CD4-positive, CD25-positive, alpha-beta regulatory T cell (primary cell): ENCODE measurements around the gene RIMBP3C. TPM values are rescaled to one million over a fixed set of nuclear protein-coding genes. Genes with fewer than 3 reads are reported as not detected.
"Not testable (repeated sequence)": the region's sequence is repeated elsewhere in the genome, so short reads cannot be mapped to it uniquely, and the experiment has no call there.

Experiments
- ATAC-seq, 2 donors: fragments of 150-1000 bp; cut with Tn5 transposase; one replicate each; pipeline ENCODE4 v1.10.0; 2021; ENCODE audit warnings: low read depth in 2 of 2, moderate number of reproducible peaks in 2 of 2, moderate library complexity in 1 of 2
- DNase-seq, 3 donors: peaks; one replicate each; pipeline versions ENCODE4 v3.0.0 to v3.0.0-alpha.2; 2012 to 2022; ENCODE audit warnings: mixed read lengths in 1 of 3
- H3K27ac ChIP-seq: one replicate; pipeline ENCODE4 v1.7.0; 2013; ENCODE audit warnings: mild to moderate bottlenecking, low read length; ENCODE audit not compliant: insufficient read depth, poor library complexity, severe bottlenecking
- H3K27me3 ChIP-seq: one replicate; pipeline ENCODE4 v1.7.0; 2013; ENCODE audit warnings: low read length; ENCODE audit not compliant: control insufficient read depth, insufficient read depth
- H3K36me3 ChIP-seq: one replicate; pipeline ENCODE4 v1.7.0; 2013; ENCODE audit warnings: mild to moderate bottlenecking, low read length, moderate library complexity; ENCODE audit not compliant: control insufficient read depth, insufficient read depth
- H3K4me1 ChIP-seq: 2 replicates; pipeline ENCODE4 v1.7.0; 2013; ENCODE audit warnings: mild to moderate bottlenecking, low read length; ENCODE audit not compliant: insufficient read depth, control insufficient read depth, poor library complexity, severe bottlenecking
- H3K4me3 ChIP-seq: one replicate; pipeline ENCODE4 v1.7.0; 2013; ENCODE audit warnings: low read depth, mild to moderate bottlenecking, low read length, moderate library complexity
- H3K9me3 ChIP-seq, 2 experiments: 1 replicate in 1 of 2; 2 replicates in 1 of 2; pipeline ENCODE4 v1.7.0; 2013; ENCODE audit warnings: low read length in 2 of 2, mild to moderate bottlenecking in 1 of 2, moderate library complexity in 1 of 2; ENCODE audit not compliant: control insufficient read depth in 2 of 2
- H3K27ac Mint-ChIP-seq, 3 donors: one replicate each; pipeline ENCODE4 v1.8.0; 2020 to 2022; ENCODE audit warnings: mild to moderate bottlenecking in 3 of 3, mixed read lengths in 3 of 3, moderate library complexity in 2 of 3
- H3K27me3 Mint-ChIP-seq: one replicate; pipeline ENCODE4 v1.8.0; 2022; ENCODE audit warnings: mild to moderate bottlenecking, mixed read lengths
- H3K36me3 Mint-ChIP-seq: one replicate; pipeline ENCODE4 v1.8.0; 2020; ENCODE audit warnings: mixed read lengths
- H3K4me1 Mint-ChIP-seq, 4 donors: one replicate each; pipeline ENCODE4 v1.8.0; 2020 to 2022; ENCODE audit warnings: mixed read lengths in 4 of 4, mild to moderate bottlenecking in 1 of 4
- H3K4me3 Mint-ChIP-seq, 4 donors: one replicate each; pipeline ENCODE4 v1.8.0; 2020 to 2022; ENCODE audit warnings: mild to moderate bottlenecking in 4 of 4, mixed read lengths in 4 of 4, moderate library complexity in 3 of 4
- H3K9me3 Mint-ChIP-seq, 7 donors: one replicate each; pipeline ENCODE4 v1.8.0; 2020 to 2022; ENCODE audit warnings: mixed read lengths in 7 of 7, mild to moderate bottlenecking in 3 of 7, moderate library complexity in 2 of 7
- polyA plus RNA-seq, 4 donors: library from polyadenylated mRNA; unstranded; fragments of 300-500 nt; fragmentation: Illumina TruSeq; gene quantifications; one replicate each; pipeline ENCODE4 v1.2.3, GENCODE V29; 2021
- total RNA-seq: library from RNA; stranded (reverse); gene quantifications from one replicate; pipeline ENCODE4 v1.2.3, GENCODE V29; 2022

RIMBP3C gene
- total and polyA plus RNA-seq, 5 donors from 2014 or later, result 0.38 to 0.87 (median 0.49) TPM; not detected in 1

DNA sequence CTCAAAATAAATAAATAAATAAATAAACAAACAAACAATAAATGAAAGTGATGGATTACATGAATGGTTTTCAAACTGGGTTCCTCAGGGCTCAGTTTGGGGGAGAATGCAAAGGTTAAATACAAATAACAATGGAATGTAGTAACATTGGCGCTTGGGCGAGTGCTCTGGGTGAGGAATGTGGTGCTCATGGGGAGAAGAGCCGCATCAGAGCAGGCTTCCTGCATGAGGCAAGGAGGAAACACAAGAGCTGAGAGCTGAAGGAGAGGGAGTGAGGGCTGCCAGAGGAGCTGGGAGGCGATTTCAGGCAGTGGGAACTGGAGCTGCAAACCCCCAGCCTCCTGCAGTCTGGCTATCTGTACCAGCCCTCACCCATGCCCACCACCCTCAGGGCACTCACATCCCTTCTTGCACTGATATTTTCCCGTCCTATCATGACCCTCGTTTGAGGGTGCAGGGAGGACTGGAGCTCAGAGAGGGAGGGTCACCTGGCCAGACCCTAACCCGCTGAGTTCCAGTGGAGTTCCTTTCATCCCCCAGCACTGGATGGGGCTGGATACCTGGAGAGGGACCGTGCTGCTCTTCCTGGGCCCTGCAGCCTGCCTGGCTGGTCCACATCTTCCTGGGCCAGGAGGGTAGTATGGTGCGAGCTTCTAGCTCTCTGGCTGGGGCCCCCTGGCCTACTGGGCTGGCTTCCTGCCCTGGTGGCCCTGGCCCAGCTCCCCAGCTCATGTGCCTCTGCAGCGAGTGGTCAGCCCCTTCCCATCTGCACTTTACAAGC is 8.3 kb upstream of the RIMBP3C start:
- H3K4me1 ChIP-seq, DNase-seq, H3K9me3 Mint-ChIP-seq, H3K27me3 ChIP-seq, H3K27ac ChIP-seq, ATAC-seq, H3K4me3 ChIP-seq, H3K36me3 ChIP-seq, H3K9me3 ChIP-seq, H3K27me3 Mint-ChIP-seq, H3K36me3 Mint-ChIP-seq, H3K4me1 Mint-ChIP-seq, H3K27ac Mint-ChIP-seq, H3K4me3 Mint-ChIP-seq: not testable (repeated sequence)

DNA sequence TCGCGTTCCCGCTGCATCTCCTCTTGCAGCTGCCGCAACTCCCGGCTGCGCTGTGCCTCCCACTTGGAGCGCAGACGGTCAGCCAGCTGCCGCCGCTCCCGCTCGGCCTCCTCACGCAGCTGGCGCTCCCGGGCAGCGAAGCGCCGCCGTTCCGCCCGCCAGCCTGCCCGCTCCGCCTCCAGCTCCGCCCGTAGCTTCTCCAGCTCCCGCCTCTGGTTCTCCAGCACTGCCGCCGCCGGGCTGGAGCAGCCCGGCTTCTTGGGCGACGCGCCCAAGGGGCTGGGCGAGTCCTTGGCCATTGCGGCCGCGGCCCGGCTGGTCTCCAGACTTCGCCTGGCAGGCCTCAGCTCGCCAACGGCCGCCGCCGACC is 598 bp downstream of the RIMBP3C start:
- not testable (repeated sequence) for H3K27ac ChIP-seq, H3K4me3 Mint-ChIP-seq, H3K27ac Mint-ChIP-seq, H3K4me1 Mint-ChIP-seq, H3K4me1 ChIP-seq, DNase-seq, H3K36me3 ChIP-seq, H3K27me3 Mint-ChIP-seq, ATAC-seq, H3K9me3 Mint-ChIP-seq, H3K27me3 ChIP-seq, H3K9me3 ChIP-seq, H3K36me3 Mint-ChIP-seq, H3K4me3 ChIP-seq

DNA sequence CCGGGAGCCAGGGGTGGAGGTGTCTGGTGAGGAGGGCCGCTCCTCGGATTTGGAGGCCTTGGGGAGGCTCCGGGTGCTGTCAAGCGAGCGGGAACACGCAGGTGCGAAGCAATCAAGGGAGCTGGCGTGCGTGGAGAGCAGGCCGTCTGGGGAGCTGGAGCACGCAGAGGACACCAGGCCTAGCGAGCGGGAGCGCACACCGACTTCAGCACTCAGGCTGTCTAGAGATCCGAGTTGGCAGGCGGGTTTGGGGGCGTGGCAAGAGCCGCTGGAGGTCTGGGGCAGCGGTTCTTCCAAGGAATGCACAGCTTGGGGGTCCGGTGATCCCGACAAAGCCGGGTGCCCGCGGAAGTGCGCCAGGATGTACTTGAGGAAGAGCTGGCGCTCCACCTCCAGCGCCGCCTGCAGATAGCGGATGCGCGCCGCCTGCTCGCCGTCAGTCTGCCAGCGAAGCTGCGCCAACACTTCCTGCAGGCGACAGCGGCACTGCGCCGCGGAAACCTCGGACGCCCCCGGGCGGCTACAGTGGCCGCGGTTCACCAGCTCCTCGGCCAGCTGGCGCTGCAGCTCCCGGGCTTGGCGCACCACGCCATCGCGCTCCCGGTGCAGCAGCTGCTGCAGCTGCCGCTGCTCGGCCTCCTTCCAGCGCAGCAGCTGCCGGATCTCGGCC is 1.1 kb downstream of the RIMBP3C start:
- not testable (repeated sequence) for H3K4me3 ChIP-seq, H3K9me3 ChIP-seq, H3K36me3 Mint-ChIP-seq, H3K27ac ChIP-seq, H3K27me3 ChIP-seq, H3K9me3 Mint-ChIP-seq, H3K36me3 ChIP-seq, H3K27me3 Mint-ChIP-seq, DNase-seq, H3K4me1 ChIP-seq, H3K4me1 Mint-ChIP-seq, H3K4me3 Mint-ChIP-seq, H3K27ac Mint-ChIP-seq
- peak; percentile 82 to 84 for ATAC-seq

DNA sequence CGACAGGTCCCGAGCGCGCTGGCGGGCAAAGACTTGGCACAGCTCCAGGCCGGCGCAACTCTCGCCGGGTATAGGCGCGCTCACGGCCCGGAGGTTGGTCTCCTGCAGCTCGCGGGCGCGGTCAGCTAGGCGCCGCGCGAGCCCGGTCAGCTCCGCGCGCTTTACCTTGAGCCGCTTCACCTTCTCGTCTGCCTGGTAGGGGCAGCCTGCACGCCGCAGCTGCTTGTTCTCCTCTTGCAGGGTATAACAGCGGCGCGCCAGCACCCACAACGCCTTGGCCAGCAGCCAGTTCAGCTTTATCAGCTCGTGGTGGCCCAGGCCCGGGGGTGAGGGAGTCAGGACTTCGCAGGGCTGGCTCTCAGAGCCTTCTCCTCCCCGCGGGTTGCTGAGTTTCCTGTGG is 1.7 kb downstream of the RIMBP3C start:
- not testable (repeated sequence) for H3K4me3 ChIP-seq, DNase-seq, H3K27me3 Mint-ChIP-seq, H3K36me3 Mint-ChIP-seq, H3K4me3 Mint-ChIP-seq, H3K27ac Mint-ChIP-seq, H3K36me3 ChIP-seq, H3K9me3 ChIP-seq, H3K27ac ChIP-seq, H3K9me3 Mint-ChIP-seq, H3K27me3 ChIP-seq, H3K4me1 ChIP-seq, H3K4me1 Mint-ChIP-seq
- peak; percentile 23 to 33 for ATAC-seq

DNA sequence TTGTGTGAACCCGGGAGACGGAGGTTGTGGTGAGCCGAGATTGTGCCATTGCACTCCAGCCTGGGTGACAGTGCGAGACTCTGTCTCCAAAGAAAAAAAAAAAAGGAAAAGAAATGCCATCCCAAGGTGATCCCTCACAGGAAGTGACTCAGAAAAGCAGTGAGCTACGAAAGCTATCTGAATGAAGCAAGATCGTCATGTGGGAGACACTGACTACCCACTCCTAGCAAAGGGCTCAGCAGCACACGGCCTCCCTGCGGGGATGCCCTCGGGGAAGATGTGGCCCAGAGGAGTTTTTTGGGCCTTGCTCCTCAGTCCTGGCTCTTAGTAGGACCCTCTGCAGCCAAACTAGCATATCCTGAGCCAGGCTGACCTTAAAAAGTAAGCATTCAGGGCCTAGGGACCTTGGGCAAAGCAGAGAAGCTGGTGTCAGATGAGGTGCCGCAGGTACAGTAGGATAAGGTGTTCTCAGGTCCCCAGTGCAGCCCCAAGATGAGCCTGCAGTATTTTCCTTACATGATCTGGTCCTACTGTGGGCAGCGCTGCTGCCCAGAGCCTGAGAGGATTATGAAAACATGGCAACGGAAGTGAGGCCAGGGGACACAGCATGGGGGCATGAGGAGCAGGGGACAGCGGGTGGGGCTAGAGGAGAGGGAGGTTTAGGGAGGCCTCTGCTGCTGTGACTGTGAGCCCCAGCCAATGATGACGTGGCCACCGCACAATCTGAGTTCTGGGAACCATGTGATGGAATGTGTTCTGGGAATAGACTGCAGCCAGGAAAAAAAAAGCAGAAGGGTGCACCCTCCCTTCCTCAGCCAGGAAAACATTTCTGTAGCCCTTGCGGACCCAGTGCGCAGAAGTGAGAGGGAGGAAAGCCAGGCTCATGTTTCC is 6.6 kb downstream of the RIMBP3C start:
- not testable (repeated sequence) for H3K9me3 Mint-ChIP-seq, H3K36me3 ChIP-seq, H3K4me3 Mint-ChIP-seq, H3K27ac ChIP-seq, H3K27me3 Mint-ChIP-seq, H3K4me1 Mint-ChIP-seq, H3K9me3 ChIP-seq, H3K27me3 ChIP-seq, ATAC-seq, H3K4me3 ChIP-seq, H3K36me3 Mint-ChIP-seq, DNase-seq, H3K4me1 ChIP-seq, H3K27ac Mint-ChIP-seq

DNA sequence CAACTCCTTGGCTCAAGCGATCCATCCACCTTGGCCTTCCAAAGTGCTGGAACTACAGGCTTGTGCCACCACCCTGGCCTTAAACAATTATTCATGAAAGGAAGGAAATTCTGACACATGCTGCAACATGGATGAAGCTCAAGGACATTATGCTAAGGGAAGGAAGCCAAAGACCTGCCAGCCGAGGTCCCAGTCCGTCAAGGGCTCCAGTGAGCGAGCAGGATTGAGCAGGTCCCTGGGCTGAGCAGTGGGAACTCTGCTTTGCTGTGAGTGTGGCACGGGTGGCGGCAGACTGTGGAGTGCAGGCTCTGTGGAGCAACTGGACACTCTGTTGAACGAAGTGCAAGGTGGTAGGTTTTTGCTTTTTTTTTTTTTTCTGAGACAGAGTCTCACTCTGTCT is 11.4 kb downstream of the RIMBP3C start:
- H3K9me3 ChIP-seq, H3K27ac ChIP-seq, H3K27me3 Mint-ChIP-seq, H3K36me3 ChIP-seq, ATAC-seq, H3K4me1 Mint-ChIP-seq, H3K27ac Mint-ChIP-seq, H3K4me3 ChIP-seq, DNase-seq, H3K4me1 ChIP-seq, H3K27me3 ChIP-seq, H3K9me3 Mint-ChIP-seq, H3K36me3 Mint-ChIP-seq, H3K4me3 Mint-ChIP-seq: not testable (repeated sequence)

DNA sequence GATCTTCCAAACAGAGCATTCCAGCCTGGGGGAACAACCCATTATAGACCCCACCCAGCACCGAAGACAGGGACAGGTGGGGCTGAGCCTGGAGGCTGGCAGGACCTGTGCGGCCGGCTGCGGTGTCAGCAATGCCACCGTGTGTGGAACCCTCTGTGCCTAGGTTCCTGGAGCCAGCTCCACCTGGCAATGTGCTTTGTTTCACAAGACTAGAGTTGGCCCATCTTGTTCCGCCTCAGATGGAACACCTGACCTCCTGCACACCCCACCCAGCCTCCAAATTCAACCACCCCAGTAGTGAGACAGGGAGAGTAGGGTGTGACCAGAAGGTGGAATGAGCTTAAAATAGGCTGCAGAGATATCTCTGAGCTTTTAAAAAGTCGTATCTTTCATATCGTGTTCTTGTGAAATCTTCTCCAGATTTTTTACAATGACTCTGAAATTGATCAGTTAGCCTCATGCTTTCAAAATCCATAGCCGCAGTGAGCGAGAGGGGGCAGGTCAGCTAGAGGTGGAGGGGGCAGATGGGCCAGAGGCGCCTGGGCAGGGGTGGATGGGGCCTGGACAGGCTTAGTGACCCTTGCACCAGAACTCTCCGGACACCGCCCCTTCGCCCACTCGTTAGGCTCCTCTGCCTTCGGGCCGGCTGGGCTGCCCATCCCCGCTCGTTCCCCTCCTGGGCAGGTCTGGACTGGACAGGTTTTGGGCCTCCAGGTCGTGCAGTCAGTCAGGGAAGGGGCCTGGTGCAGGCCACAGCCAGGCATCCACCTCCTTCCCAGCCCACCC is 18.2 kb downstream of the RIMBP3C start:
- not testable (repeated sequence) for H3K4me3 ChIP-seq, H3K9me3 Mint-ChIP-seq, H3K27me3 ChIP-seq, ATAC-seq, H3K27me3 Mint-ChIP-seq, H3K4me1 Mint-ChIP-seq, H3K27ac Mint-ChIP-seq, H3K4me1 ChIP-seq, H3K27ac ChIP-seq, H3K36me3 Mint-ChIP-seq, H3K9me3 ChIP-seq, H3K36me3 ChIP-seq, H3K4me3 Mint-ChIP-seq, DNase-seq
